IMR-90 (cell line): Measurements from ENCODE around the gene KRTAP2-1. TPM values are rescaled to one million over a fixed set of nuclear protein-coding genes. Genes with fewer than 3 reads are reported as not detected.

Experiments used
- ATAC-seq: fragments of 200-7000 bp; cut with Tn5 transposase; 2 replicates; pipeline ENCODE4 v1.9.1; 2020; ENCODE audit warnings: low read depth, mild to moderate bottlenecking, moderate library complexity
- BruUV-seq: library from RNA; stranded (reverse); fragments of 400-500 nt; replicated peaks from 2 replicates; lab custom pipeline; 2021; lab: Mats Ljungman, UMichigan
- CTCF ChIA-PET: fragments of 300-600 bp; formaldehyde crosslinking; extraction: SDS; loops from one replicate; lab custom pipeline; 2021; ENCODE audit warnings: antibody characterized with exemption; lab: Yijun Ruan, JAX
- POLR2A ChIA-PET: fragments of 300-600 bp; sonication (Branson Sonifier 250); formaldehyde crosslinking; loops from one replicate; lab custom pipeline; 2022; ENCODE audit warnings: antibody characterized with exemption; ENCODE audit not compliant: unreplicated experiment; lab: Charles Lee
- DNase-seq: peaks from one replicate; pipeline ENCODE4 v3.0.0; 2013
- H2AFZ ChIP-seq: replicated peaks from 2 replicates; pipeline ENCODE3; 2013; ENCODE audit warnings: low read length, mild to moderate bottlenecking; ENCODE audit not compliant: poor library complexity
- H2AK5ac ChIP-seq: 2 replicates; pipeline ENCODE4 v1.6.1; 2013; ENCODE audit warnings: low read depth, low read length, inconsistent platforms
- H2AK9ac ChIP-seq: replicated peaks from 2 replicates; pipeline ENCODE3; 2013; ENCODE audit warnings: mild to moderate bottlenecking, low read depth, low read length, moderate library complexity; ENCODE audit not compliant: poor library complexity
- H2BK120ac ChIP-seq: 2 replicates; pipeline ENCODE4 v1.6.1; 2013; ENCODE audit warnings: low read depth, low read length, inconsistent platforms
- H2BK15ac ChIP-seq: 3 replicates; pipeline ENCODE4 v1.6.1; 2013; ENCODE audit warnings: low read depth, low read length, inconsistent platforms
- H2BK20ac ChIP-seq: 2 replicates; pipeline ENCODE4 v1.6.1; 2013; ENCODE audit warnings: low read depth, mild to moderate bottlenecking, inconsistent platforms, low read length, moderate library complexity
- H2BK5ac ChIP-seq: 2 replicates; pipeline ENCODE4 v1.6.1; 2013; ENCODE audit warnings: mild to moderate bottlenecking, low read depth, low read length, inconsistent platforms; ENCODE audit not compliant: poor library complexity, severe bottlenecking
- H3K14ac ChIP-seq: replicated peaks from 2 replicates; pipeline ENCODE4 v1.6.1; 2013; ENCODE audit warnings: low read depth, low read length, inconsistent platforms
- H3K18ac ChIP-seq: 2 replicates; pipeline ENCODE4 v1.6.1; 2013; ENCODE audit warnings: low read depth, low read length, control low read depth
- H3K23ac ChIP-seq: 2 replicates; pipeline ENCODE4 v1.6.1; 2013; ENCODE audit warnings: low read depth, low read length, inconsistent platforms
- H3K27ac ChIP-seq: 2 replicates; pipeline ENCODE4 v1.5.1; 2013; ENCODE audit warnings: mild to moderate bottlenecking, control low read depth, low read length; ENCODE audit not compliant: insufficient read depth
- H3K27me3 ChIP-seq: 2 replicates; pipeline ENCODE4 v1.6.1; 2013; ENCODE audit warnings: low read length; ENCODE audit not compliant: control insufficient read depth, insufficient read depth
- H3K36me3 ChIP-seq: 2 replicates; pipeline ENCODE4 v1.6.1; 2013; ENCODE audit warnings: low read length, mixed read lengths; ENCODE audit not compliant: control insufficient read depth, insufficient read depth
- H3K4ac ChIP-seq: 2 replicates; pipeline ENCODE4 v1.6.1; 2013; ENCODE audit warnings: low read depth, low read length, inconsistent platforms
- H3K4me1 ChIP-seq: 2 replicates; pipeline ENCODE4 v1.6.1; 2013; ENCODE audit warnings: low read length, mixed read lengths; ENCODE audit not compliant: control insufficient read depth, insufficient read depth
- H3K4me2 ChIP-seq: 2 replicates; pipeline ENCODE4 v1.6.1; 2013; ENCODE audit warnings: low read depth, mild to moderate bottlenecking, control low read depth, low read length, moderate library complexity
- H3K4me3 ChIP-seq: 2 replicates; pipeline ENCODE4 v1.5.1; 2013; ENCODE audit warnings: low read depth, mild to moderate bottlenecking, control low read depth, low read length, moderate library complexity; ENCODE audit not compliant: insufficient read depth
- H3K56ac ChIP-seq: 2 replicates; pipeline ENCODE4 v1.6.1; 2013; ENCODE audit warnings: low read length, inconsistent platforms; ENCODE audit not compliant: insufficient read depth; ENCODE audit errors: extremely low read depth
- H3K79me1 ChIP-seq, 2 experiments: 2 replicates each; pipeline ENCODE4 v1.6.1; 2013; ENCODE audit warnings: low read length in 2 of 2, inconsistent platforms in 1 of 2, low read depth in 1 of 2
- H3K9ac ChIP-seq: 2 replicates; pipeline ENCODE4 v1.6.1; 2013; ENCODE audit warnings: low read depth, low read length, control low read depth
- H3K9me1 ChIP-seq: 2 replicates; pipeline ENCODE4 v1.6.1; 2013; ENCODE audit warnings: low read length, inconsistent platforms; ENCODE audit not compliant: insufficient read depth
- H3K9me3 ChIP-seq: 2 replicates; pipeline ENCODE4 v1.6.1; 2013; ENCODE audit warnings: low read length; ENCODE audit not compliant: control insufficient read depth, insufficient read depth
- H4K20me1 ChIP-seq: 2 replicates; pipeline ENCODE4 v1.6.1; 2013; ENCODE audit warnings: low read length, inconsistent platforms; ENCODE audit not compliant: insufficient read depth
- H4K5ac ChIP-seq: 2 replicates; pipeline ENCODE4 v1.6.1; 2013; ENCODE audit warnings: mild to moderate bottlenecking, low read depth, low read length, control low read depth
- H4K8ac ChIP-seq, 2 experiments: 2 replicates each; pipeline ENCODE4 v1.6.1; 2013; ENCODE audit warnings: low read depth in 2 of 2, low read length in 2 of 2, control low read depth in 1 of 2, inconsistent platforms in 1 of 2
- H4K91ac ChIP-seq: 2 replicates; pipeline ENCODE4 v1.6.1; 2013; ENCODE audit warnings: low read depth, low read length, inconsistent platforms; ENCODE audit not compliant: insufficient read depth
- BHLHE40 ChIP-seq: fragments of 150-350 bp; IDR thresholded peaks from 2 replicates; pipeline ENCODE4 v1.6.1; 2016; ENCODE audit warnings: mild to moderate bottlenecking, low read depth, low read length
- CEBPB ChIP-seq: IDR thresholded peaks from 2 replicates; pipeline ENCODE4 v1.6.1; 2012; ENCODE audit warnings: low read depth, low read length, improper control_type of control experiment
- CHD1 ChIP-seq: IDR thresholded peaks from 2 replicates; pipeline ENCODE4 v1.6.1; 2012; ENCODE audit warnings: low read depth, low read length, improper control_type of control experiment
- ELK1 ChIP-seq: fragments of 150-350 bp; IDR thresholded peaks from 2 replicates; pipeline ENCODE4 v1.6.1; 2016; ENCODE audit warnings: low read depth, mild to moderate bottlenecking, low read length, moderate library complexity, borderline replicate concordance
- FOS ChIP-seq: fragments of 150-350 bp; IDR thresholded peaks from 2 replicates; pipeline ENCODE4 v1.6.1; 2016; ENCODE audit warnings: low read depth, low read length
- MAFK ChIP-seq: IDR thresholded peaks from 2 replicates; pipeline ENCODE4 v1.6.1; 2012; ENCODE audit warnings: low read depth, low read length, improper control_type of control experiment
- MAZ ChIP-seq: IDR thresholded peaks from 2 replicates; pipeline ENCODE4 v1.6.1; 2012; ENCODE audit warnings: low read depth, mild to moderate bottlenecking, low read length, improper control_type of control experiment, moderate library complexity, borderline replicate concordance
- MXI1 ChIP-seq: IDR thresholded peaks from 2 replicates; pipeline ENCODE4 v1.6.1; 2012; ENCODE audit warnings: low read depth, mild to moderate bottlenecking, low read length, moderate library complexity, borderline replicate concordance
- NFE2L2 ChIP-seq: fragments of 150-350 bp; IDR thresholded peaks from 2 replicates; pipeline ENCODE4 v1.6.1; 2016; ENCODE audit warnings: low read depth, mild to moderate bottlenecking, low read length
- POLR2A ChIP-seq: IDR thresholded peaks from 2 replicates; pipeline ENCODE4 v1.6.1; 2012; ENCODE audit warnings: mild to moderate bottlenecking, low read depth, low read length
- RAD21 ChIP-seq: IDR thresholded peaks from 2 replicates; pipeline ENCODE4 v1.6.1; 2012; ENCODE audit warnings: low read length, improper control_type of control experiment
- RCOR1 ChIP-seq: IDR thresholded peaks from 2 replicates; pipeline ENCODE4 v1.6.1; 2012; ENCODE audit warnings: mild to moderate bottlenecking, low read length, improper control_type of control experiment; ENCODE audit not compliant: insufficient replicate concordance
- SMC3 ChIP-seq: fragments of 150-350 bp; IDR thresholded peaks from 2 replicates; pipeline ENCODE4 v1.6.1; 2016; ENCODE audit warnings: low read depth, mild to moderate bottlenecking, antibody characterized with exemption, low read length, moderate library complexity
- USF2 ChIP-seq: fragments of 150-350 bp; IDR thresholded peaks from 2 replicates; pipeline ENCODE4 v1.6.1; 2017; ENCODE audit warnings: mild to moderate bottlenecking, antibody characterized with exemption, low read length, low read depth
- WGBS, 2 experiments: methylation state at CpG; one replicate each; pipeline versions ENCODE4 v1.1.5 to v1.1.7; 2013; ENCODE audit warnings: missing lambda C conversion rate in 2 of 2; ENCODE audit not compliant: insufficient read length in 1 of 2; ENCODE audit errors: extremely low coverage in 2 of 2; 5-methylcytosine and 5-hydroxymethylcytosine counted together
- dilution Hi-C: fragments of 300-500 bp; cut with HindIII; formaldehyde crosslinking; loops from one replicate; pipeline ENCODE4 v1.14.3; 2018; ENCODE audit warnings: low sequenced_read_pairs; ENCODE audit not compliant: unreplicated experiment
- in situ Hi-C: fragments of 300-500 bp; cut with MboI; formaldehyde crosslinking; loops from 3 replicates; pipeline ENCODE4 v1.14.3; 2019; ENCODE audit warnings: low sequenced_read_pairs, inconsistent platforms, mixed read lengths
- intact Hi-C: fragments of 100-400 bp; cut with micrococcal nuclease; formaldehyde crosslinking; loops from 2 replicates; pipeline ENCODE4 v1.10.0; 2022
- polyA plus RNA-seq, 3 experiments: library from polyadenylated mRNA; depleted of rRNA; stranded (reverse); fragments of >200 nt; gene quantifications; 2 replicates each; pipeline ENCODE4 v1.2.3, GENCODE V29; 2012; ENCODE audit warnings: low replicate concordance in 1 of 3
- total RNA-seq: library from RNA; depleted of rRNA; stranded (reverse); fragments of >200 nt; gene quantifications from 2 replicates; pipeline ENCODE4 v1.2.3, GENCODE V29; 2012

The KRTAP2-1 gene
- total and polyA plus RNA-seq, 2 of the 4 experiments (the other 2 are of a cell fraction): not detected

DNA sequence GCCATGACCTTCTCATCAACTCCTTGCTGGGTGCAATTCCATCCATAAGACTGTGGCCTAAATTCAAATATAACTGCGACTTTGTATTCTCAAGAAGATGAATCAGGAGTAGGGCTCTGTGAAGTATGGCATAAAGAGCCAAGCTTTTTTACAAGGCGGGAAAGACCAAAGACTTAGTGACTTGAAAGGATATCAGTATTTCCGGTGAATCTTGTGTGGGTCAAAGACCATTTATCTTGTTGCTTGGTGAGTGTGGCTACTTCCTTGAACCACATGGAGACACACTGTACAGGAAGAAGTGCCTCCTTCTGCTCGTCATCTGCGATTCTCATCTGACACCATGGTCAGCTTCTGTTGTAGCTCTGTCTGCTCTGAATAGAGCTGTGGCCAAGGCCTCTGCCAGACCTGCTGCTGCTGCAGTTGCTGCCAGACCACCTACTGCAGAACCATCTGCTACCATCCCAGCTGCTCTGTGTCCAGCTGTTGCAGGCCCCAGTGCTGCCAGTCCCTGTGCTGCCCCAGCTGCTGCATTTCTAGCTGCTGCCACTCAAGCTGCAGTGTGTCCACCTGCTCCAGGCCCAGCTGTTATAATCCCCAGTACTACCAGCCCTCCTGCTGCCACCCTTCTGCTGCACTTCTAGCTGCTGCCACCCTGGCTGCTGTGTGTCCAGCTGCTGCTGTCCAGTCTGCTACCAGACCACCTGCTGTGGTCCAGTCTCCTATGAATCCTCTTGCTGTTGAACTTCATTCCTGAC is 24.7 kb upstream of the KRTAP2-1 start (continued):
- TF ChIP-seq CEBPB: no peak

- H3K4me2 ChIP-seq: no peak overlapping the region
- peak overlapping the region; percentile 83; the same call in 1 of the 2 replicates for H2AK5ac ChIP-seq
- H3K4me1 ChIP-seq: peaks cover 4% of the 10 kb centered on the region; the same call in 1 of the 2 replicates
- no peak overlapping the region for H3K56ac ChIP-seq
- no peak overlapping the region for H3K23ac ChIP-seq
- H2BK5ac ChIP-seq: no peak overlapping the region
- BruUV-seq: no TSS peak
- peak overlapping the region; percentile 25; the same call in 2 of the 3 replicates for H2BK15ac ChIP-seq
- H2BK120ac ChIP-seq: peak overlapping the region; percentile 40
- dilution Hi-C loops: no loop called here
- peaks cover 7% of the 10 kb centered on the region for H3K9me1 ChIP-seq
- no peak overlapping the region for H2AK9ac ChIP-seq
- no peaks in the 10 kb centered on the region for H4K20me1 ChIP-seq
- H3K79me1 ChIP-seq: no peaks in the 10 kb centered on the region
- H4K5ac ChIP-seq: no peak overlapping the region
- H2AFZ ChIP-seq: no peak overlapping the region
- POLR2A ChIA-PET: no interaction called here
- no peak overlapping the region for H4K8ac ChIP-seq
- H3K4ac ChIP-seq: peak overlapping the region; percentile 65
- H3K27ac ChIP-seq: no peak overlapping the region
- H3K36me3 ChIP-seq: no peaks in the 10 kb centered on the region
- WGBS, 2 experiments: no CpG with 5 or more reads among the region's 3 CpGs
- H3K14ac ChIP-seq: 0 out of 2 replicates have a peak overlapping the region, but pooled peaks have one; percentile 24
- ATAC-seq (no peak), DNase-seq (no peak)
- H3K9me3 ChIP-seq: no peaks in the 10 kb centered on the region
- in situ Hi-C loops: no loop called here
- CTCF ChIA-PET: no interaction called here
- intact Hi-C loops: no loop called here
- peak overlapping the region; percentile 61; the same call in 1 of the 2 replicates for H4K91ac ChIP-seq
- no peak overlapping the region for H3K9ac ChIP-seq
- H3K4me3 ChIP-seq: no peak overlapping the region
- H2BK20ac ChIP-seq: peak overlapping the region; percentile 93
- H3K18ac ChIP-seq: peak overlapping the region; percentile 33; the same call in 1 of the 2 replicates
- H3K27me3 ChIP-seq: no peaks in the 10 kb centered on the region
- TF ChIP-seq ELK1 (no peak), BHLHE40 (no peak), RAD21 (no peak), SMC3 (no peak), NFE2L2 (no peak), USF2 (no peak), FOS (no peak), POLR2A (no peak), CHD1 (no peak), MAFK (no peak), MXI1 (no peak), RCOR1 (no peak), MAZ (no peak), CEBPB (no peak)
Measured at GRCh38 chr17:41069031-41069430, 21.9 kb upstream of the KRTAP2-1 start.
